HG02870 (cell line): Measurements from ENCODE around the gene CPOX.
"Not testable (repeated sequence)": the region's sequence is repeated elsewhere in the genome, so short reads cannot be mapped to it uniquely, and the experiment has no call there.

Source experiments
- ATAC-seq: cut with Tn5 transposase; IDR thresholded peaks from one replicate; pipeline ENCODE4 v1.9.1; 2021; ENCODE audit warnings: mild to moderate bottlenecking, moderate library complexity; ENCODE audit not compliant: unreplicated experiment

CPOX gene

DNA sequence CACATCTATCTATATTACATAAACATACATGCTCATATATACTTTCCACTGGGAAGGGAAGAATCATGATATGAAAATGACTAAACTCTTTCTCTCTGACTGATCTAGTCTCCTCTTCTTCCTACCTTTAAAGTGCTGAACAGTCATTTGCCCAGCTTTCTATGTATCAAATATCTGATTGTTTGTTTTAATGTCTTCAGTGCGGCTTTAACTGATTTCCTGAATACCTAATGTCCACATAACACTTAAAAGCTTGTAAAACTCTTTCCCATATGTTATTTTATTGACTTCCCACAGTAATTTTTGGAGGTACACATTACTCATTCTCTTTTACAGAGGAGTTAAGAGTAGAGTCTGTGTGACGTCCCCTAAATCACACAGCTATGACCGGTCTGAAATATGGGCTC lies 28.2 kb downstream of the CPOX start:
- ATAC-seq, result peak; percentile 34

DNA sequence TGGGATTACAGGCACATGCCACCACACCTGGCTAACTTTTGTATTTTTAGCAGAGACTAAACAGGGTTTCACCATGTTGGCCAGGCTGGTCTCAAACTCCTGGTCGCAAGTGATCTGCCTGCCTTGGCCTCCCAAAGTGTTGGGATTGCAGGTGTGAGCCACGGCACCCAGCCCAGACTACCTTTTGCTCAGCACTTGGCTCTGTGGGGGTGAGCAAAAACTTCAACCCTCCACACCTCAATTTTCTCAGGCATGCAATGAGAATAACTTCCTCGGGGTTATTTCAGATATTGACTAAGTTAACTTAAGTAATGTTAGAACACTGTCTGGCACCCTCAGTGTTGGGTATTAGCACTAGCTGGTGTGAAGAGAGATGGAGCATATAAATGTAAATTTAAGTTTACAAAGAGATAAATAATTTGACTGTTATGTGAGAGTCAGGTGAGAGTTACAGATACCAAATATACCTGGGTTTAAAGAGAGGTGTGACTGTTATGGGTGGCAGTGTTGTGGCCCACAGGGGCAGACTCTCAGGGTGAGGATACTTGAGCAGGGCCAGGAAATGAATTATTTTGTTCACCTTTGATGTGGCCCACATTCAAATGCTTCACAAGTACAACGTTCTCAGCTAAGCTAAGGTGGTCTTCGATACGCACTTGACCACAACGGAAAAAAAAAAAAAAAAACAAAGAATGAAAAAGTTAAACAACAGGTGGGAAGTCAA lies 29.0 kb downstream of the CPOX start:
- ATAC-seq, result peak; percentile 6

DNA sequence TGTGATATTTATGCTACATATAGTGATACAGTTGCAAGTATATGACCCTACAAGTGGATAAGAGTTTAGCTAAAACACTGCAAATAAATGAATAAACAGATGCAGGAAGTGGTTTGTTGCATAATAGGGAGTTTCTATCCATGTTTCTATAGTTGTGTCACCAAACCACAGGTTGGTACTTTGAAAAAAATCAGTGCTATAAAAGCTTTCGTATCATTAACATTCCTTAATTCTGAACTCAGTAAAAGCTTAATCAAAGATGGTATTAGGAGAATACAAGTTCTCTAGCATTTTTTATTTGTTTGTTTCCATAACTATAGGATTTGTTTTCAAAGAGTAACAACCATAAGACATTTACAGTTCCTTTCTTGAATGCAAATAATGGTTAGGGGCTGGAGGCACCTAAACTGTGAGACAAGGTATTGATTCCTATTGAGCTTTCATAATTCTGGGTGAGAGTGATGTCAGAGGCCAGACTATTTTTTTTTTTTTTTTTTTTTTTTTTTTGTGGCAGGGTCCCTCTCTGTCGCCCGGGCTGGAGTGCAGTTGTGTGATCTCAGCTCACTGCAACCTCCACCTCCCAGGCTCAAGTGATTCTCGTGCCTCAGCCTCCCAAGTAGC lies 29.6 kb downstream of the CPOX start:
- ATAC-seq, result peak; percentile 45

DNA sequence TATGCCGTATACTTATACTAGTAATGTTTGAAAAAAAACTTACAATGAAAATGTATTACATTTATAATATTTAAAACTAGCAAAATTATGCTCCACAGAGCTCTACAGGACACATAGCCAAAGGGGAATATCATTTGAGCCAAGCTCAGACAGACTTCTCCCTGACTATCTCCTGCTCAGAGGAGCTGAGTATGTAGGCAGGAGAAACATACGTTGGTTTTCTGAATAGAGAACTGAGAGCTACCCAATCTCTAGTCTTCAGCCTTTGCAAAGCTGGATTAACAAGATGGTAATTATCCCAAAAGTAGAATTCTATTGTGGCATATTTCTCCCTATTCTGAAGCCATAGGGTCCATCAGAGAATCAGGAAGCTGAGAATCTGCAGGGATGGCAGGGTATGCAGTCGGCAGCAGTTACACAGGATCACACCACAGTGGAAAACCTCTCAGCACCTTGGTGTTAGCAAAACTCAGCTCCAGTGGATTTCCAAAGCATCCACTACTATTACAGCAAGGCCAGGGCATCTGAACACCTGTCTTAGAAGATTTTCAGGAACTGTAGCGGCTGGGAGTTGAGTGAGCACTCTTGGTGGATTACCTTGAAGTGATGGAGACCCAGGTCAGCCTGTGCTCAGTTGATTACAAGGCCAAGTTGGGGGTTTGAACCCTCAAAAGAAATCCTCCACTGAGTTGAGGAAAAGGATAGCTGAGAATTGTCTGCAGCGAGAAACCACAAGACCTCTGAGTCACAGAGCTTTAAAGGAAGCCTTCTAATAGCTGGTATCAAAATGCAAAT lies 31.5 kb downstream of the CPOX start:
- no peak for ATAC-seq

DNA sequence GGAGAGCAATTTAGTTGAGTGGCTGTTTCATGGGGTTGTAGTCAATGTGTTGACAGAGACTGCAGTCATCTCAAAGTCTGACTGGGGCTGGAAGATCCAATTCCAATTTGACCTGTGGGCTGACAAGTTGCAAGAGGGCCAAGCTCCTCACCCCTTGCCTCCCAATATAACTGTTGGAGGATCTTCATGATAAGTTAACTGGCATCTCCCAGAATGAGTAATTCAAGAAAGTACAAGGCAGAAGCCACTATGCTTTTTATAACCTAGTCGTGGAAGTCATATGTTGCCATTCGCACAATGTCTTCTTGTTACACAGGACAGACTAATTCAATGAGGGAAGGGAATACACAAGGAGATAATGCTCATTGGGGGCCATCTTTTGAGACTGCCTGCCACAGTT lies 32.5 kb downstream of the CPOX start:
- no peak for ATAC-seq

DNA sequence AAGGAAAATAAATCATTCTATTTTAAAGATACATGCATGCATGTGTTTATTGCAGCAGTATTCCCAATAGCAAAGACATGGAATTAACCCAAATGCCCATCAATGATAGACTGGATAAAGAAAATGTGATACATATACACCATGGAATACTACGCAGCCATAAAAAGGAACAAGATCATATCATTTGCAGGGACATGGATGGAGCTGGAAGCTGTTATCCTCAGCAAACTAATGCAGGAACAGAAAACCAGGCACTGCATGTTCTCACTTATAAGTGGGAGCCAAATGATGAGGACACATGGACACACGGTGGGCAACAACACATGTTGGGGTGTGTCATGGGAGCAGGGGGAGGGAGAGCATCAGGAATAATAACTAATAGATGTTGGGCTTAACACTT lies 33.6 kb downstream of the CPOX start:
- not testable (repeated sequence) for ATAC-seq

DNA sequence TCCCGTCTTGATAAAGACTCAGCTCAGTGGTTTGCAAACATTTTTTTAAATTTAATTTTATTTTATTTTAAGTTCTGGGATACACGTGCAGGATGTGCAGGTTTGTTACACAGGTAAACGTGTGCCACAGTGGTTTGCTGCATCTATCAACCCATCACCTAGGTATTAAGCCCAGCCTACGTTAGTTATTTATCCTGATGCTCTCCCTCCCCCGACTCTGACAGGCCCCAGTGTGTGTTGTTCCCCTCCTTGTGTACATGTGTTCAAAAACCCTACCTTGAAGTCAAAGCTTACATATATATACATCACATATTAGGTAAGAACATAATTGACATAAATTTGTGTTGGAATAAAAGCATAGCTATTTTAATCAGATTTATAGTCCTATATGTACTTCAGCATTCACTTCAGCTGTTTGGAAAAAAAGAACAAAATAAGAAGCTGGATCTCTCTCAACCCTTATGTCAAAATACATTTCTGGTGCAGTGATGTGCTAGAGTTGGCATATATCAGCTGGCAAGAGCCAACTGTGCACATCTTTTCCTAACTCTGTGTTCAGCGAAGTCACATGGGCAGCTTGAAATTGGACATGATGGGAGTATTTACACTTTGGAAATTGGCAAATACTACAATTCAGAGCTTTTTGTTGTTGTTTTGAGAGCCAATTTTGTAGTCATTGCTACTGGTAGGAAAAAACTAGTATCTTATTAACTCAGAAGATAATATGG lies 35.1 kb downstream of the CPOX start:
- ATAC-seq, result no peak

DNA sequence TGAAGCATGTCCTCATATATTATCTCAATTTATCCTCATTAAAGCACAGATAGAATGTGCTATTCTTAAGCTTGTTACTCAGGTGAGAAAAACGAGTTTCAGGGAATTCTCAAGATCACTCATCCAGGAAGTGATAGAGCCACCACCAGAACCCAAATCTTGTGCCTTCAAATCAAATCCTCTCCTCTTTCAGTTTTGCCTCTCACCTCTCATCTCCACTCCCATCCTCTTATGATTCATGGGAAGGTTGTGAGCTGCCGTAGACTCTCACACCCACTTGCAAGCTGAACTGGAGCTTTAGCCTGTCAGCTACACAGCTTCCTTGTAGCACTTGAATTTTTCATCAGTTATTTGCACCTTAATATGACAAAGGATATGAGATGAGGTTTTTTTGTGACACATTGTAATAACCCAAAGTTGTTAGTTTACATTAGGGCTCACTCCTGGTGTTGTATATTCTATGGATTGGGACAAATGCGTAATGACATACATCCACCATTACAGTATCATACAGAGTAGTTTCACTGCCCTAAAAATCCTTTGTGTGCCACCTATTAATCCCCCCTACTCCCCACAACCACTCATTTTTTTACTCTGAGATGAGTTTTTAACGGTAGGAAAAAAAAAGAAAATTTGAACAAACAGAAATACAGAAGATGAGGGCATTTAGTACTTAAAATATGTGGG lies 35.9 kb downstream of the CPOX start:
- peak; percentile 25 for ATAC-seq

DNA sequence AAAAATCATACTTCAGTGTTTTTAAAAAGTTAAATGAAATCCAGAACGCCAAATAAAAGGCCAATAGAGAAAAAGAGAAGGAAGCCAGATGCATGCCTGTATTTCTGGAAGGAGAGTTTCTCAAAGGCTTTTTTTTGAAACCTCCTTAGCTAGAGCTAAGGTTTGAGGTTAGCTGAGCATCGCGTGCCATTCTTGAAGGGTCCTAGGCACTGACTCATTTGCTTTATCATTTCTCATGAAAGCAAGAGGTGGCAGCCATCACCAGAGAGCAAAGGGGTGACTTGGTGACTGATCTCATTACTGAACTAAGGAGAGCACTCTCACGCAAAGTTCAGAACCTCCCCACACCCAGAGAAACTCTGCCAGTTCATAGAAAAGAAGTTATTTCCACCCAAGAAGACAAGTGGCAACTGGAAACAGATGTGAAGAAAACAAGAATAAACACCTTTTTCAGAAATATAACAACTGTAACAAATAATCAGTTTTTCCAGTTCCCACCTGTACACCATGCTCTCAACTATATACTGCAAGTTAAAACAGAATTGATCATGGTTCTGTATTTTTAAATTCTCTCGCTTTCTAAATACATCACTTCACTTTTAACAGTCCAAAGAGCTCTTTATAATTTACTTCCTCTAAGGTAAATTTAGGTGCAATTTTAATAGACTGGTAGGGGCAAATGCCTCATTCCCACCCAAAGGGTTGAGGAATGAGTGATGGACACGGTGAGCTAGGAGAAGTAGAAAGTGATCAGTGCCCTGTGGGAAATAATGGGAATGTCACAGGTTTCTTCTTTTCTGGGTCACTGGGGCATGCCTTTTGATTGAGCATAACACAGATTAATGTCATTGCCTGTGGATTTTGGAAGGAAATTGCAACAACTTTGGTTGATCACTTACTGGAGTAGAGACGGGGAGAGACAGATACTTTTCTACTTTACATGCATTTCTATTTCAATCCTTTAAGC lies 37.0 kb downstream of the CPOX start:
- peak; percentile 76 for ATAC-seq

DNA sequence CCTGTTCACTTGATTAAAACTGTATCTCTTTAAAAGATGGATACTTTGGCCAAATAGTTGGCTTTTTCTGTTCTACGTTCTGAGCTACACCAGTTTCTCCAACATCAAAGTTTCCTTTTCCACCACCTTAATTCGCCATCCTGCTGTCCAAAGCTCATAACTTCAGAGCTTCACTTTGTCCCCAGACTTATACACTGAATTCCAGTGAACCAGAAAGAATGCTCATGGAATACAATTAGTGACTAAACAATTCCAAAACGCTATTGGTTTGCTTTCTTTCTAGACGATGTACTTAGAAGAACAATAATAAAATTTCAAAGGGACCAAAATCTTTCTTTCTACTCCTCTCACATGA lies 38.4 kb downstream of the CPOX start:
- no peak for ATAC-seq

DNA sequence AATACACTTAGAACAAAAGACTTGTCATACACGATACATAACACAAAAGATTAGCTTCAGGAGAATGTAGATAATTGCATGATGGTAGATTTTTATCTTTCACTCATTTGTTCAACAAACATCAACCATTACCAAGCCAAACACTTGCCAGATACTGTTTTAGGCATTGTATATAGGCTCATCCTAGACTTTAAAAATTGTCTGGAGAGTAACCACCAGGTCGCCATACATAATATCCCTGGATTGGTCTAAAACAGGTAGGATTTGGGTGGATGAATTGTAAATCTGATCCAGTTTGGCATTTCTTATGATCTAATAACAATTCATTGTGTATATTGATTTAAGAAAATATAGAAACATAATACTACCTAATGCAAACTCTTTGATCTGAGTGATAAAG lies 38.8 kb downstream of the CPOX start:
- no peak for ATAC-seq

DNA sequence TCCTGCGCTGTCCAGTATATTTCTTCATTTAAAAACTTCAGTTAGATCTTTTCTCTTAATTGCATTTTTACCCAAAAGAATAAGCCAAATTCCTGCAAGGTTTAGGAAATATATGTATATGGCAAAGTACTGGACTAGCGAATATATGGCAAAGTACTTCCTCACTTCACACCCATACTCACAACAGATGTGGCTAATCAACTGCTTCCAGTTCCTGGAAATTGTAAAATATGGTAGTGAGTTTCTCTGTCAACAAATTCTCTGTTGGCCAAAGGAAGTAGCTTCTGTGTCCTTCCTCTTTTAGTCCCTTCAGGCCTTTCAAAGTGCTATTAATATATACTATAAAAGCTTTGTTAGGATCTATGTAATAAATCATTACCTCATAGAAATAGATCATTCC lies 39.7 kb downstream of the CPOX start:
- ATAC-seq, result no peak

DNA sequence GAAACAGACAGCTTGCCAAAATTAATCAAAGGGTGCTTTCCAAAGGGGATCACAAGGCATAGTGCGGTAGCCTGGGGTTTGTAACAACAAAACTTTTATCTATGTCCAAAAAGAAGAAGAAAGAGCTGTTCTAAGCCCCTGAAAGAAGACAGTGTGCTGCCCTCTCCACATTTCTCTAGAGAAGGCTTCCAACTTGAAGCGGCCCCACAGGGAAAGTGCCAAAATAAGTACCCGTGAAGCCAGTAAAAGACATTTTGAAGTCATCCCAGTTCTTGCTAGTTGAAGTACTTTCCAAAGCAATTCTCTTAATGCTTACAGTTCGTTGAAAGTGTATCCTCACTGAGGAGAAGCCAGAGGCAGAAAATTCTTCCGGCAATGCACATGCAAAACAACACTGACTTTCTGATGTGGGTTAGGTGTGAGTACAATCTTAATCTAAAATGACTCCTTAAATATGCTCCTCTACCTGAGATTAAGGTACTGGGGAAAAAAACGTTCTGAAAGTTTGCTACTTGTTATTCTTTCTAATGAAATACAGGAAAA lies 40.3 kb downstream of the CPOX start:
- no peak for ATAC-seq

DNA sequence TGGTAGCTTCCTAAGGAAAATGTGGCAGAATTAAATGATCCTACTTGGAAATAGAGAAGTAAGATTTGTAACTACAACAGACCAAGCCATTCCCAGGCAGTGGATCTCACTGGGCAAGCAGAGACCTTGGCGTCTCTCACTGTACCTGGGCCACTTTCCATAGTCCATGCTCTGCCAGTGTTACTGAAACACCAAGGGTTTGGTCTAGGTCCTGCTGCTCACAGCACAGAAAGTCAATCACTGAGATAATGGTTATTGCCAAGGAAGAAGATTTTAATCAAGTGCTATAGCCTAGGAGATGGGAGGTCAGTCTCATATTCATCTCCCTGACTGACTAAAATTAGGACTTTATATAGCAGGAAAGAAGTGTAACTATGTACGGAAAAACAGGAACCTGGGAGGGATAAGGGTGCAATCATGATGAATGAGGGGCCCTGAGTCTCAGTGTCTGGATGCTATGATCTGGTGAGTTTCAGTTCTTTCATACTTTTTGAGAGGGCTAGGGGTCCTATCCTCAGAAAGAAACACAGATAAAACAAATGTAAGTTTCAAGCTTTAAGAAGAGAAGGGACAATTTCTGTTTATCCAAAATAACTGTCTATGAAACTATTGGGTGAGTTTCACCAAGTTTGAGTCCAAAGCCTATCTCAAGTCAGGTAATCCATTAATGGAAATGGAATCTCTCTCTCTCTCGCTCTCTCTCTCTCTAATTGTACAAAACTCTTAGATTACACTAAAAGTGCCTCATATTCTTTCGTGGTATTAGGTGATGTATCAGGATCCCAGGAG lies 41.0 kb downstream of the CPOX start:
- ATAC-seq, result no peak

DNA sequence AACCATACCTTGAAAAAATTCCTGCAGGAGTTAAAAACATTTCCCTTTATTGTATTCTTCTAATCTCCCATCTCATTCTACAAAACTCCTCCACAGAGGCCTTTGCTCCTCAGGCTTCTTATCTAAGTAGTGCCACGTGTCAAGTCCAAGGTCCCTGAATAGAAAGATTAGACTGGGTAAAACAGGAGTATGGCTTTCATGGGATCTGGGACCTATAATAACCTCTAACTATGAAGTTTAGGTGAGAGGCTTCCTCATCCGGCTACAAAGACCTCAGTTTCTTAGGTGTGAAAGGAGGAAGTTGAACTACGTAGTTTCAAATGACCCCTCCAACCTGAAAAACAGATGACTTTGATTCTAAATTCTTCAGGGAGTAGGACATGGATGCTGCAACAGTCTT lies 41.7 kb downstream of the CPOX start:
- no peak for ATAC-seq

DNA sequence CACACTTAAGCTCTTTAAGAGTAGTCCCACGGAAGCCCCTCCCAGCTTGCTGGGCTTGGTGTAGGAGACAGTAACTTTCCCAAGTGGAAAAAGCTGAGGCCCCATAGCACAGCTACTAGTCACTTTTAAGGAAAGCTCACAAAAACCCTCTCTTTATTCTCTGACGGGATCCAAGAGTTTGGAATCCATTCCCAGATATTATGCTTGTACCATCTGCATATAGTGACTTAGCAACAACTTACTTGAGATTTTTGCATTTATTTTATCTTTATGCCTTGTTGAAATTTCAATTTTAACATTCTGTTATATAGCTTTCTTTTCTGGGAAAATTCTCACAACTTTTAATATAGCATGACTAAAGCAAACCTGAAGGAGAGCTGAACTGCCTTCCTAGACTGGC lies 42.2 kb downstream of the CPOX start:
- no peak for ATAC-seq

DNA sequence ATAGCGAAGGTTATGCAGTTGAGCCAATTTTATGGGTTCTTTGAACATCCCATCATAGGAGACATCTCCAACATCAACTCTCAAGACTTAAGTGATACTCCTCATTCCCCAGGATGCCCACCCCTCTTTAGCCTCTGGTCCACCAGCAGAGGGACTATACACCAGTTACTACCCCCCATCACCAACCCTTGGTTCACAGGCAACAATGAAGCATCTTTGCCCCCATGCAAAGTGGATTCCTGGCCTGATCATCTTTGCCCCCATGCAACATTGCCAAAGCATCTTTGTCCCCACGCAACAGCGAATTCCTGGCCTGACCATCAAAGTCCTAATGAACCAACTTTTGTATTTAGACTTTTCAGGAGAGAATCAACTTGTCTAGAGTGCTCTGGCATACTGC lies 42.6 kb downstream of the CPOX start:
- ATAC-seq, result no peak

DNA sequence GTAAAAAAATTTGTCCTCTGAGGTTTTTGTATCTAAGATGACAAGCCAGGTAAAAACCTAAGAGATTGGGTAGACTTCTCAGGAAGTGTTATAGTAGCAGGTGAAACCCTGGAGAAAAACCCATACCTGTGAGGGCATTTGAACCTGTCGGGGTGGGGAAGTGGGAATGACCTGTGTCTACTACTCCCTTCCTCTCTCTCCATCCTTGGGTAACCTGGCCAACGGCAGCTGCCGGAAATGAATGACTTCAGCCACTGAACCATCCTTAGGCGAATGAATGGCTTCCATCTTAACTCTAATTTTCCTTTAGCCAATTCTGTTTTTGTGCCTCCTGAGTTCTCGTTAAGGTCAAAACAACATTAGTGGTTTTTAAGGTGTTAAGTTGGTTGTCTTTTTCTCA lies 44.9 kb downstream of the CPOX start:
- no peak for ATAC-seq

DNA sequence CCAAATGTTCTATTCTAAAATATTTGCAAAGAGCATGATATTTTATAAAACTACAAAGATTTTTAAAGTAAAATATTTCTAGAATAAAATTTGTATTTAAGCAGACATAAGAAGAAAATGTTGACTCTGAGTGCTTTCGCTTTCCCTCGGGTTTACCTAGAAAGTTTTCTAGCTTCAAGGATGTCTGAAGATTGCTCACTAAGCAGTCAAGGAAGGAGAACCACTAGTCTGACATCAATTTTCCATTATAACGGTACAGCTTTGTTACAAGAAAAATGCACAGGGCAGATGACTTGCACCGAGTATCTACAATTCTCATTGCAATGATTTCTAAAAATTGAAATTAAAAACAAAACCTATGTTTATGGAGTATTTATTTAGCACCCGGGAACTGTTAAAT lies 47.5 kb downstream of the CPOX start:
- ATAC-seq, result peak; percentile 58
